B cell (primary cell): ENCODE results near the gene SCFD2. TPM values are rescaled to one million over a fixed set of nuclear protein-coding genes. Genes with fewer than 3 reads are reported as not detected.

Experiments used
- ATAC-seq: fragments of 200-7000 bp; cut with Tn5 transposase; one replicate; pipeline ENCODE4 v1.10.0; 2021; ENCODE audit warnings: low read depth, mild to moderate bottlenecking, moderate number of reproducible peaks, moderate library complexity
- CTCF ChIA-PET: fragments of 350-600 bp; sonication (Branson Sonifier 250); formaldehyde crosslinking; loops from one replicate; lab custom pipeline; 2021; ENCODE audit warnings: antibody characterized with exemption, inconsistent platforms; lab: Charles Lee
- POLR2A ChIA-PET: fragments of 350-600 bp; sonication (Branson Sonifier 250); formaldehyde crosslinking; loops from one replicate; lab custom pipeline; 2021; ENCODE audit warnings: antibody characterized with exemption; lab: Charles Lee
- DNase-seq: peaks from one replicate; pipeline ENCODE4 v3.0.0; 2013
- H2AFZ ChIP-seq: 2 replicates; pipeline ENCODE4 v1.6.1; 2012; ENCODE audit warnings: mild to moderate bottlenecking, low read depth, low read length; ENCODE audit not compliant: insufficient read depth, poor library complexity, severe bottlenecking
- H3K27ac ChIP-seq, 2 donors: 1 replicate in 1 of 2; 2 replicates in 1 of 2; pipeline ENCODE4 v1.5.1; 2012 to 2013; ENCODE audit warnings: low read length in 2 of 2, mild to moderate bottlenecking in 2 of 2, moderate library complexity in 1 of 2
- H3K27me3 ChIP-seq, 4 experiments: fragments of 200-600 bp in 1 of 4; sonication (generic) in 1 of 4; replicated peaks in 1 of 4; 1 replicate in 2 of 4; 2 replicates in 2 of 4; pipeline versions ENCODE4 v1.6.1 to v1.7.0; 2013 to 2016; ENCODE audit warnings: low read length in 3 of 4, mild to moderate bottlenecking in 2 of 4, mixed read lengths in 1 of 4, moderate library complexity in 1 of 4; ENCODE audit not compliant: insufficient read depth in 4 of 4, control insufficient read depth in 3 of 4; ENCODE audit errors: control extremely low read depth in 1 of 4
- H3K36me3 ChIP-seq, 2 experiments: replicated peaks in 1 of 2; 1 replicate in 1 of 2; 2 replicates in 1 of 2; pipeline versions ENCODE4 v1.6.1 to v1.7.1; 2013; ENCODE audit warnings: low read length in 1 of 2; ENCODE audit not compliant: insufficient read depth in 2 of 2, control insufficient read depth in 1 of 2; ENCODE audit errors: control extremely low read depth in 1 of 2, extremely low read depth in 1 of 2
- H3K4me1 ChIP-seq, 2 donors: fragments of 200-600 bp in 1 of 2; sonication (generic) in 1 of 2; 1 replicate in 1 of 2; 2 replicates in 1 of 2; pipeline versions ENCODE4 v1.5.1 to v1.6.1; 2013 to 2017; ENCODE audit warnings: low read length in 2 of 2; ENCODE audit not compliant: control insufficient read depth in 2 of 2, insufficient read depth in 2 of 2
- H3K4me2 ChIP-seq: replicated peaks from 2 replicates; pipeline ENCODE3; 2012; ENCODE audit warnings: mild to moderate bottlenecking, low read depth, low read length; ENCODE audit not compliant: poor library complexity, severe bottlenecking
- H3K4me3 ChIP-seq, 5 experiments: fragments of 200-600 bp in 1 of 5; sonication (generic) in 1 of 5; 1 replicate in 3 of 5; 2 replicates in 2 of 5; pipeline versions ENCODE4 v1.5.1 to v1.7.0; 2011 to 2016; ENCODE audit warnings: low read length in 4 of 5, mild to moderate bottlenecking in 4 of 5, low read depth in 2 of 5, control low read depth in 1 of 5, moderate library complexity in 1 of 5; ENCODE audit not compliant: insufficient read depth in 1 of 5; ENCODE audit errors: control extremely low read depth in 1 of 5, extremely low read depth in 1 of 5
- H3K79me2 ChIP-seq: fragments of 200-600 bp; sonication (generic); one replicate; pipeline ENCODE4 v1.6.0; 2016; ENCODE audit warnings: low read length; ENCODE audit not compliant: control insufficient read depth, insufficient read depth
- H3K9ac ChIP-seq: fragments of 200-600 bp; sonication (generic); 2 replicates; pipeline ENCODE4 v1.6.1; 2017; ENCODE audit warnings: mild to moderate bottlenecking, low read length, moderate library complexity
- H3K9me3 ChIP-seq, 3 donors: one replicate each; pipeline versions ENCODE4 v1.6.1 to v1.7.1; 2013; ENCODE audit warnings: low read length in 2 of 3; ENCODE audit not compliant: control insufficient read depth in 2 of 3, insufficient read depth in 1 of 3; ENCODE audit errors: control extremely low read depth in 1 of 3
- H4K20me1 ChIP-seq: 2 replicates; pipeline ENCODE4 v1.6.0; 2012; ENCODE audit warnings: mild to moderate bottlenecking, low read length; ENCODE audit not compliant: insufficient read depth, control insufficient read depth, poor library complexity, severe bottlenecking
- H3K27ac Mint-ChIP-seq: one replicate; pipeline ENCODE4 v1.8.0; 2021; ENCODE audit warnings: mixed read lengths
- H3K27me3 Mint-ChIP-seq: one replicate; pipeline ENCODE4 v1.8.0; 2021; ENCODE audit warnings: mixed read lengths
- H3K4me1 Mint-ChIP-seq: one replicate; pipeline ENCODE4 v1.8.0; 2021; ENCODE audit warnings: mixed read lengths
- H3K4me3 Mint-ChIP-seq: one replicate; pipeline ENCODE4 v1.8.0; 2021; ENCODE audit warnings: mixed read lengths
- H3K9me3 Mint-ChIP-seq: one replicate; pipeline ENCODE4 v1.8.0; 2022; ENCODE audit warnings: mixed read lengths; ENCODE audit not compliant: insufficient read depth
- EZH2 ChIP-seq: IDR thresholded peaks from 2 replicates; pipeline ENCODE4 v1.6.1; 2012; ENCODE audit warnings: borderline replicate concordance, low read depth, mild to moderate bottlenecking, moderate library complexity, low read length; ENCODE audit not compliant: insufficient read depth, poor library complexity, severe bottlenecking
- WGBS: methylation state at CpG from one replicate; pipeline ENCODE4 v1.1.5; 2013; ENCODE audit warnings: missing lambda C conversion rate; ENCODE audit not compliant: insufficient coverage; 5-methylcytosine and 5-hydroxymethylcytosine counted together
- intact Hi-C: fragments of 100-400 bp; cut with micrococcal nuclease; formaldehyde crosslinking; loops from one replicate; pipeline ENCODE4 v1.10.0; 2022
- polyA plus RNA-seq: library from polyadenylated mRNA; depleted of rRNA; stranded (reverse); fragments of >200 nt; gene quantifications from 2 replicates; pipeline ENCODE4 v1.2.3, GENCODE V29; 2012
- total RNA-seq, 2 donors: library from RNA; stranded (reverse); fragments of 120-200 nt in 1 of 2; gene quantifications; 1 replicate in 1 of 2; 2 replicates in 1 of 2; pipeline versions ENCODE4 v1.2.3 to v1.2.4, GENCODE V29; 2013 to 2022
- TF ChIP-seq, protein P1 (sequence below): fragments of 200-600 bp; IDR thresholded peaks from one replicate; pipeline ENCODE4 v1.8.0; 2022; ENCODE audit warnings: antibody characterized with exemption, mild to moderate bottlenecking

Gene SCFD2
- total and polyA plus RNA-seq, 2 donors (not counting 1 experiment from before 2014, with no cell fraction given): 12.8 to 20.4 TPM

DNA sequence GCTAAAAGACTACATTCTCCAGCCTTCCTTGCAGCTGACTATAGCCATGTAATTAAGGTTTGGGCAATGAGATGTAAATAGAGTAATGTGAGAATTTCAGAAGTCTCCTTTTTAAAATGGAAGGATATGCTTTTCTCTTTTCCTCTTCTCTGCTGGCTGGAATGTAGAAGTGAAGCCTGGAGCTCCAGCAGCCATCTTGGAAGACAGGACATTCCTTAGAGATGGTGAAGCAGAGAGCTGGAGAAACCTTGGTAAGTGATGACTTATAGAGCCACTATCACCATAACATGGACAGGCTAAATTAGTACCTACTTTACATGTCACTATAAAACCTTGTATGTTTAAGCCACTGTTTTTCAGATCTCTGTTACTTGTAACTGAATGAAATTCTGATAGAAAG, 455.7 kb downstream of the SCFD2 start:
- CTCF ChIA-PET: interaction anchor here (0.7 to 2.5 kb wide), 3 partner anchors 8 to 376 kb away, joined by 3 to 13 read pairs (median 5); no protein-coding TSS in a partner anchor
- H3K4me3 Mint-ChIP-seq: no peak overlapping the region
- Histone ChIP-seq H3K4me1 (no peaks in the 10 kb centered on the region), H3K36me3 (peaks cover 1 to 9% of the 10 kb centered on the region in 2 experiments), H2AFZ (no peak overlapping the region), H3K79me2 (no peaks in the 10 kb centered on the region), H3K27ac (no peak overlapping the region), H4K20me1 (no peaks in the 10 kb centered on the region), H3K9me3 (no peaks in the 10 kb centered on the region), H3K4me3 (no peak overlapping the region), H3K9ac (no peak overlapping the region), H3K27me3 (no peaks in the 10 kb centered on the region), H3K4me2 (no peak overlapping the region)
- TF ChIP-seq EZH2: no peak
- TF ChIP-seq, protein P1, sequence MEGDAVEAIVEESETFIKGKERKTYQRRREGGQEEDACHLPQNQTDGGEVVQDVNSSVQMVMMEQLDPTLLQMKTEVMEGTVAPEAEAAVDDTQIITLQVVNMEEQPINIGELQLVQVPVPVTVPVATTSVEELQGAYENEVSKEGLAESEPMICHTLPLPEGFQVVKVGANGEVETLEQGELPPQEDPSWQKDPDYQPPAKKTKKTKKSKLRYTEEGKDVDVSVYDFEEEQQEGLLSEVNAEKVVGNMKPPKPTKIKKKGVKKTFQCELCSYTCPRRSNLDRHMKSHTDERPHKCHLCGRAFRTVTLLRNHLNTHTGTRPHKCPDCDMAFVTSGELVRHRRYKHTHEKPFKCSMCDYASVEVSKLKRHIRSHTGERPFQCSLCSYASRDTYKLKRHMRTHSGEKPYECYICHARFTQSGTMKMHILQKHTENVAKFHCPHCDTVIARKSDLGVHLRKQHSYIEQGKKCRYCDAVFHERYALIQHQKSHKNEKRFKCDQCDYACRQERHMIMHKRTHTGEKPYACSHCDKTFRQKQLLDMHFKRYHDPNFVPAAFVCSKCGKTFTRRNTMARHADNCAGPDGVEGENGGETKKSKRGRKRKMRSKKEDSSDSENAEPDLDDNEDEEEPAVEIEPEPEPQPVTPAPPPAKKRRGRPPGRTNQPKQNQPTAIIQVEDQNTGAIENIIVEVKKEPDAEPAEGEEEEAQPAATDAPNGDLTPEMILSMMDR: no peak
- intact Hi-C loops: no loop called here
- no peaks in the 10 kb centered on the region for H3K27me3 Mint-ChIP-seq
- H3K4me1 Mint-ChIP-seq: no peaks in the 10 kb centered on the region
- no peak overlapping the region for H3K27ac Mint-ChIP-seq
- no peaks in the 10 kb centered on the region for H3K9me3 Mint-ChIP-seq
- POLR2A ChIA-PET: no interaction called here
- no peak for ATAC-seq
- DNase-seq: no peak

DNA sequence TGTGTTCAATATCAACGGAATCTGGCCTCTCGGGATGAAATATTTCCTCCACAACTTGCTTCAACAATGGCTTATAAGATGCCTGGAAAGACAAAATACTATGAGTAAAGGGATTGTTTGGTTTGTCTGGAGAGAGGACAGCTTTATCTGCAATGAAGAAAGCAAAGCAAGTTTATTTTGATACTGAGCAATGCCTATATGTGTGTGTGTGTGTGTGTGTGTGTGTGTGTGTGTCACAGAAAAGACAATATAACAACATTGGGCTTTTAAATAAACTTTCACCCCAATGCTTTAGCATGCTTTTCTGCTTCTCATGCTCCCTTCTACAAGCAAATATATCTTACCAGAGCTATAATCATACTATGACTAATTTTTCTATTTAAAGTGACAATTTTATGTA, 458.4 kb downstream of the SCFD2 start:
- Histone ChIP-seq H3K27me3 (no peaks in the 10 kb centered on the region), H3K36me3 (peaks cover 1 to 9% of the 10 kb centered on the region in 2 experiments), H3K9me3 (no peaks in the 10 kb centered on the region), H3K4me1 (no peaks in the 10 kb centered on the region), H3K4me3 (no peak overlapping the region), H3K27ac (no peak overlapping the region), H4K20me1 (no peaks in the 10 kb centered on the region), H3K4me2 (no peak overlapping the region), H2AFZ (no peak overlapping the region), H3K79me2 (no peaks in the 10 kb centered on the region), H3K9ac (no peak overlapping the region)
- ChIA-PET CTCF (no interaction called here), POLR2A (no interaction called here)
- H3K27me3 Mint-ChIP-seq: no peaks in the 10 kb centered on the region
- H3K27ac Mint-ChIP-seq: no peak overlapping the region
- ATAC-seq (no peak), DNase-seq (no peak)
- WGBS: no CpG with 5 or more reads among the region's 2 CpGs
- intact Hi-C loops: no loop called here
- H3K4me3 Mint-ChIP-seq: no peak overlapping the region
- no peaks in the 10 kb centered on the region for H3K4me1 Mint-ChIP-seq
- no peak for TF ChIP-seq EZH2
- TF ChIP-seq, protein P1: no peak
- no peaks in the 10 kb centered on the region for H3K9me3 Mint-ChIP-seq
